A549 (cell line): Measurements from ENCODE around the gene MPPED2.

ENCODE experiments used
- CBX8 ChIP-seq: fragments of 200-600 bp; sonication (generic); IDR thresholded peaks from 2 replicates; pipeline ENCODE4 v1.6.1; 2016
- CHD2 ChIP-seq: fragments of 150-350 bp; IDR thresholded peaks from 2 replicates; pipeline ENCODE4 v1.6.1; 2014; ENCODE audit warnings: low read length; ENCODE audit not compliant: partially characterized antibody
- EP300 ChIP-seq, 2 experiments: fragments of >200 bp; sonication (Bioruptor Twin); formaldehyde crosslinking; IDR thresholded peaks; 2 replicates in 1 of 2; 3 replicates in 1 of 2; pipeline ENCODE4 v1.6.1; 2016 to 2017
- FOSL2 ChIP-seq, 2 experiments: fragments of 450-650 bp in 1 of 2; fragments of >200 bp in 1 of 2; sonication (Bioruptor Twin) in 1 of 2; formaldehyde crosslinking; IDR thresholded peaks; 2 replicates each; pipeline versions ENCODE4 v1.5.0 to v1.6.1; 2016 to 2020; ENCODE audit warnings: mild to moderate bottlenecking in 1 of 2, moderate library complexity in 1 of 2
- MAFK ChIP-seq: fragments of 450-650 bp; IDR thresholded peaks from 2 replicates; pipeline ENCODE4 v1.6.1; 2014; ENCODE audit not compliant: partially characterized antibody
- POLR2A ChIP-seq: IDR thresholded peaks from 2 replicates; pipeline ENCODE4 v1.6.1; 2012; ENCODE audit warnings: mild to moderate bottlenecking, low read length
- TP53 ChIP-seq: fragments of 250-450 bp; sonication (Bioruptor Pico); IDR thresholded peaks from 2 replicates; pipeline ENCODE4 v1.5.0; 2021; ENCODE audit warnings: mild to moderate bottlenecking, moderate library complexity
- ZC3H11A ChIP-seq: fragments of 450-650 bp; IDR thresholded peaks from 2 replicates; pipeline ENCODE4 v1.6.1; 2014; ENCODE audit warnings: antibody characterized with exemption, mild to moderate bottlenecking
- TF ChIP-seq, protein P1 (sequence below): fragments of >200 bp; sonication (Bioruptor Twin); formaldehyde crosslinking; IDR thresholded peaks from 3 replicates; pipeline ENCODE4 v1.5.1; 2016
- TF ChIP-seq, protein P2 (sequence below): fragments of >200 bp; sonication (Bioruptor Twin); formaldehyde crosslinking; IDR thresholded peaks from 3 replicates; pipeline ENCODE4 v1.6.1; 2016

DNA sequence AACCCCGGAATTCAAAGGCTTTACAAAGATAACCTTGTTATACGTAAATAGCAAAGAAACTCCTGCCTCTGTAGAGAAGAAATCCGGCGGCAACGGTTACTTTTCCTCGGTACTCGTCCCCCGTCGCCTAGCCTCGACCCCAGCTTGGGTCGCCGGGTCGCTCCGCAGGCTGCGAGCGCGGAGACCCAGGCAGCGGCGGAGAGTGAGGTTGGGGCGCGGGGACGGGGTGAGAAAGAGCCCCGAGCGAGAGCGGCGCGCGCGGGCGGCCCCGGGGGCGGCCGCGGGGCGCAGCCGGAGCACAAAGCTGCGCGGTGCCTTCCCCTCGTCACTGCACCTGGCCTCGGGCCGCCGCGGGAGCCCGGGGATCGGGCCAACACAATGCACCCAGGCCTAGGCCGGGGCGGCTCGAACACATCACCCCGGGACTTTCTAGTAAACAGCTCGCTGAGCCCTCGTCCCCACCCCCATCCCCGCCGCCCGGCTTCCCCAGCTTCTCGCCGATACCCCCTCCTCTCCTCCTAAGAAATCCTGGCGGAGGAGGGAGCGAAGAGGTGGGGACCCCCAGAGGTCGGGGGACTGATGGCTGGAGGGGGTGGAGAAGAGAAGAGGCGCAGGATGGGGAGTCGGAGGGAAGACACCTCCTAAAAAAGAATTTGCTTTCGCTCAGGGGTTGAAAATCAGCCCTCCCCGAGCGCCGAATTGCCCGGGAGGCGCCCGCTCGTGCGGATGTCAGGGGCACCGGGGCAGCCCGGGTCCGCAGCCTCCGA, 845 bp downstream of the MPPED2 start:
- TF ChIP-seq POLR2A: no peak
- TF ChIP-seq TP53 (CRISPR knock-in tag): no peak
- TF ChIP-seq MAFK: no peak
- TF ChIP-seq ZC3H11A: no peak
- TF ChIP-seq, protein P1, sequence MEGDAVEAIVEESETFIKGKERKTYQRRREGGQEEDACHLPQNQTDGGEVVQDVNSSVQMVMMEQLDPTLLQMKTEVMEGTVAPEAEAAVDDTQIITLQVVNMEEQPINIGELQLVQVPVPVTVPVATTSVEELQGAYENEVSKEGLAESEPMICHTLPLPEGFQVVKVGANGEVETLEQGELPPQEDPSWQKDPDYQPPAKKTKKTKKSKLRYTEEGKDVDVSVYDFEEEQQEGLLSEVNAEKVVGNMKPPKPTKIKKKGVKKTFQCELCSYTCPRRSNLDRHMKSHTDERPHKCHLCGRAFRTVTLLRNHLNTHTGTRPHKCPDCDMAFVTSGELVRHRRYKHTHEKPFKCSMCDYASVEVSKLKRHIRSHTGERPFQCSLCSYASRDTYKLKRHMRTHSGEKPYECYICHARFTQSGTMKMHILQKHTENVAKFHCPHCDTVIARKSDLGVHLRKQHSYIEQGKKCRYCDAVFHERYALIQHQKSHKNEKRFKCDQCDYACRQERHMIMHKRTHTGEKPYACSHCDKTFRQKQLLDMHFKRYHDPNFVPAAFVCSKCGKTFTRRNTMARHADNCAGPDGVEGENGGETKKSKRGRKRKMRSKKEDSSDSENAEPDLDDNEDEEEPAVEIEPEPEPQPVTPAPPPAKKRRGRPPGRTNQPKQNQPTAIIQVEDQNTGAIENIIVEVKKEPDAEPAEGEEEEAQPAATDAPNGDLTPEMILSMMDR: no peak
- TF ChIP-seq, protein P2, sequence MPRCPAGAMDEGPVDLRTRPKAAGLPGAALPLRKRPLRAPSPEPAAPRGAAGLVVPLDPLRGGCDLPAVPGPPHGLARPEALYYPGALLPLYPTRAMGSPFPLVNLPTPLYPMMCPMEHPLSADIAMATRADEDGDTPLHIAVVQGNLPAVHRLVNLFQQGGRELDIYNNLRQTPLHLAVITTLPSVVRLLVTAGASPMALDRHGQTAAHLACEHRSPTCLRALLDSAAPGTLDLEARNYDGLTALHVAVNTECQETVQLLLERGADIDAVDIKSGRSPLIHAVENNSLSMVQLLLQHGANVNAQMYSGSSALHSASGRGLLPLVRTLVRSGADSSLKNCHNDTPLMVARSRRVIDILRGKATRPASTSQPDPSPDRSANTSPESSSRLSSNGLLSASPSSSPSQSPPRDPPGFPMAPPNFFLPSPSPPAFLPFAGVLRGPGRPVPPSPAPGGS: no peak
- no peak for TF ChIP-seq CHD2
- no peak for TF ChIP-seq FOSL2 (IDR thresholded peaks at IDR 0.05)
- no peak for TF ChIP-seq FOSL2 (CRISPR knock-in tag; IDR thresholded peaks at IDR 0.05)
- no peak for TF ChIP-seq EP300 (IDR thresholded peaks at IDR 0.05)
- no peak for TF ChIP-seq CBX8
